Measurements from ENCODE around the gene GSKIP.

The GSKIP gene

GRCh38 chr14:96383445-96383844 lies 20.1 kb downstream of the GSKIP start:
- DNase-seq = no peak

- DNase-seq = no peak
Observed at GRCh38 chr14:96384053-96384452, 20.7 kb downstream of the GSKIP start.

GRCh38 chr14:96384740-96385139 lies 21.4 kb downstream of the GSKIP start:
- DNase-seq = no peak

- no peak for DNase-seq
Observed at GRCh38 chr14:96385385-96385784, 22.1 kb downstream of the GSKIP start.

GRCh38 chr14:96390965-96391292 lies 27.6 kb downstream of the GSKIP start:
- no peak for DNase-seq

GRCh38 chr14:96391293-96392118 lies 28.2 kb downstream of the GSKIP start:
- peak; percentile 86 for DNase-seq

- DNase-seq = no peak
Observed at GRCh38 chr14:96393071-96393691, 29.9 kb downstream of the GSKIP start.

- DNase-seq = no peak
Observed at GRCh38 chr14:96394047-96394815, 30.9 kb downstream of the GSKIP start.

- DNase-seq = no peak
Observed at GRCh38 chr14:96398432-96398831, 35.1 kb downstream of the GSKIP start.

- DNase-seq = no peak
Observed at GRCh38 chr14:96398921-96399320, 35.6 kb downstream of the GSKIP start.

GRCh38 chr14:96399405-96399804 lies 36.1 kb downstream of the GSKIP start:
- DNase-seq = no peak

GRCh38 chr14:96400495-96400894 lies 37.2 kb downstream of the GSKIP start:
- no peak for DNase-seq

- no peak for DNase-seq
Observed at GRCh38 chr14:96403409-96403808, 40.1 kb downstream of the GSKIP start.

- DNase-seq = no peak
Observed at GRCh38 chr14:96405677-96406076, 42.4 kb downstream of the GSKIP start.

- no peak for DNase-seq
Observed at GRCh38 chr14:96407935-96408570, 44.7 kb downstream of the GSKIP start.

GRCh38 chr14:96408608-96409007 lies 45.3 kb downstream of the GSKIP start:
- no peak for DNase-seq

- DNase-seq = no peak
Observed at GRCh38 chr14:96409701-96410100, 46.4 kb downstream of the GSKIP start.

GRCh38 chr14:96410119-96410518 lies 46.8 kb downstream of the GSKIP start:
- DNase-seq = no peak

GRCh38 chr14:96413526-96413925 lies 50.2 kb downstream of the GSKIP start:
- no peak for DNase-seq

- DNase-seq = no peak
Observed at GRCh38 chr14:96415559-96415958, 52.2 kb downstream of the GSKIP start.

GRCh38 chr14:96416292-96416691 lies 53.0 kb downstream of the GSKIP start:
- no peak for DNase-seq

GRCh38 chr14:96417254-96417653 lies 53.9 kb downstream of the GSKIP start:
- DNase-seq = no peak

GRCh38 chr14:96418075-96418474 lies 54.7 kb downstream of the GSKIP start:
- no peak for DNase-seq
